HAP-1 (cell line): ENCODE data around the gene PCDHB9.
A peak's percentile ranks its signal among the peaks of the same experiment; 100 is the strongest.
"Not testable (repeated sequence)": the region's sequence is repeated elsewhere in the genome, so short reads cannot be mapped to it uniquely, and the experiment has no call there.

Experiments used
- DNase-seq, 2 experiments: peaks; one replicate each; pipeline ENCODE4 v3.0.0-alpha.2; 2016 to 2020; ENCODE audit warnings: low spot score in 2 of 2
- H3K27me3 ChIP-seq: fragments of 250-450 bp; sonication (Bioruptor Pico); 2 replicates; pipeline ENCODE4 v1.5.1; 2020; ENCODE audit warnings: low read depth, mild to moderate bottlenecking, moderate library complexity
- H3K36me3 ChIP-seq: fragments of 250-450 bp; sonication (Bioruptor Pico); replicated peaks from 2 replicates; pipeline ENCODE4 v1.5.1; 2020; ENCODE audit warnings: mild to moderate bottlenecking
- H3K4me1 ChIP-seq: fragments of 250-450 bp; sonication (Bioruptor Pico); 2 replicates; pipeline ENCODE4 v1.5.1; 2020; ENCODE audit warnings: mild to moderate bottlenecking
- H3K4me3 ChIP-seq: fragments of 250-450 bp; sonication (Bioruptor Pico); 2 replicates; pipeline ENCODE4 v1.5.1; 2020; ENCODE audit warnings: mild to moderate bottlenecking, moderate library complexity
- H3K9me3 ChIP-seq: fragments of 250-450 bp; sonication (Bioruptor Pico); 2 replicates; pipeline ENCODE4 v1.5.1; 2020; ENCODE audit warnings: mild to moderate bottlenecking, moderate library complexity
- in situ Hi-C: fragments of 300-500 bp; cut with MboI; formaldehyde crosslinking; loops from 3 replicates; pipeline ENCODE4 v1.14.3; 2020; ENCODE audit warnings: low sequenced_read_pairs, inconsistent platforms, mixed read lengths

The PCDHB9 gene

GRCh38 chr5:141201126-141201525 is 14.2 kb downstream of the PCDHB9 start:
- DNase-seq, H3K36me3 ChIP-seq, H3K4me3 ChIP-seq, H3K9me3 ChIP-seq, H3K27me3 ChIP-seq, H3K4me1 ChIP-seq: not testable (repeated sequence)
- in situ Hi-C loops, result loop anchor here (25.0 kb wide), 1 partner anchor 361 kb away; no protein-coding TSS in a partner anchor

GRCh38 chr5:141201646-141202045 is 14.7 kb downstream of the PCDHB9 start:
- not testable (repeated sequence) for H3K4me3 ChIP-seq, H3K9me3 ChIP-seq, H3K27me3 ChIP-seq, H3K4me1 ChIP-seq, DNase-seq, H3K36me3 ChIP-seq
- in situ Hi-C loops, result loop anchor here (25.0 kb wide), 1 partner anchor 361 kb away; no protein-coding TSS in a partner anchor

GRCh38 chr5:141208478-141208877 is 21.5 kb downstream of the PCDHB9 start, which contains the start of gene PCDHB12:
TSS of gene PCDHB12 (plus strand) at chr5:141208719. CDS start at chr5:141208908, 189 bp downstream.
- Histone ChIP-seq H3K36me3 (no peaks in the 10 kb centered on the region), H3K4me3 (no peak within 1 kb of the TSS), H3K9me3 (no peaks in the 10 kb centered on the region), H3K4me1 (no peaks in the 10 kb centered on the region), H3K27me3 (no peaks in the 10 kb centered on the region)
- DNase-seq, result no peak
- in situ Hi-C loops, result loop anchor here (25.0 kb wide), 1 partner anchor 354 kb away; no protein-coding TSS in a partner anchor

- not testable (repeated sequence) for H3K27me3 ChIP-seq, H3K4me3 ChIP-seq, H3K9me3 ChIP-seq, H3K36me3 ChIP-seq, H3K4me1 ChIP-seq, DNase-seq
- in situ Hi-C loops, result loop anchor here (25.0 kb wide), 1 partner anchor 352 kb away; no protein-coding TSS in a partner anchor
Observed at GRCh38 chr5:141210281-141210680, 23.3 kb downstream of the PCDHB9 start.

- H3K27me3 ChIP-seq, H3K4me3 ChIP-seq, H3K36me3 ChIP-seq, DNase-seq, H3K9me3 ChIP-seq, H3K4me1 ChIP-seq: not testable (repeated sequence)
- in situ Hi-C loops, result loop anchor here (25.0 kb wide), 1 partner anchor 351 kb away; no protein-coding TSS in a partner anchor
Observed at GRCh38 chr5:141210849-141211248, 23.9 kb downstream of the PCDHB9 start.

- H3K4me3 ChIP-seq, result peak within 1 kb of the TSS; percentile 17
- H3K4me1 ChIP-seq, H3K36me3 ChIP-seq, H3K9me3 ChIP-seq, H3K27me3 ChIP-seq: not testable (repeated sequence)
- peak; percentile 65 to 86 for DNase-seq
- in situ Hi-C loops, result loop anchor here (25.0 kb wide), 1 partner anchor 349 kb away; no protein-coding TSS in a partner anchor
Observed at GRCh38 chr5:141213656-141214339, 26.8 kb downstream of the PCDHB9 start, which contains the start of gene PCDHB13. TSS of gene PCDHB13 (plus strand) at chr5:141213919. CDS start at chr5:141214124, 205 bp downstream.

GRCh38 chr5:141214583-141214982 is 27.6 kb downstream of the PCDHB9 start:
- H3K4me3 ChIP-seq, H3K4me1 ChIP-seq, H3K36me3 ChIP-seq, H3K27me3 ChIP-seq, H3K9me3 ChIP-seq, DNase-seq: not testable (repeated sequence)
- in situ Hi-C loops, result loop anchor here (25.0 kb wide), 1 partner anchor 348 kb away; no protein-coding TSS in a partner anchor

GRCh38 chr5:141215504-141215903 is 28.5 kb downstream of the PCDHB9 start:
- not testable (repeated sequence) for H3K4me3 ChIP-seq, DNase-seq, H3K27me3 ChIP-seq, H3K9me3 ChIP-seq, H3K36me3 ChIP-seq, H3K4me1 ChIP-seq
- in situ Hi-C loops, result loop anchor here (25.0 kb wide), 1 partner anchor 347 kb away; no protein-coding TSS in a partner anchor

GRCh38 chr5:141216035-141216434 is 29.1 kb downstream of the PCDHB9 start:
- not testable (repeated sequence) for H3K4me3 ChIP-seq, H3K9me3 ChIP-seq, H3K4me1 ChIP-seq, DNase-seq, H3K27me3 ChIP-seq, H3K36me3 ChIP-seq
- in situ Hi-C loops, result loop anchor here (25.0 kb wide), 1 partner anchor 346 kb away; no protein-coding TSS in a partner anchor

- DNase-seq, result peak; percentile 26 to 30
- Histone ChIP-seq H3K36me3 (no peaks in the 10 kb centered on the region), H3K9me3 (no peaks in the 10 kb centered on the region), H3K4me3 (no peak within 1 kb of the TSS), H3K27me3 (no peaks in the 10 kb centered on the region; the same call in 1 of the 2 replicates), H3K4me1 (no peaks in the 10 kb centered on the region)
- in situ Hi-C loops, result loop anchor here (25.0 kb wide), 1 partner anchor 339 kb away; no protein-coding TSS in a partner anchor
Observed at GRCh38 chr5:141223112-141223783, 36.3 kb downstream of the PCDHB9 start, which contains the start of gene PCDHB14. TSS of gene PCDHB14 (plus strand) at chr5:141223343. CDS start at chr5:141223506, 163 bp downstream.

GRCh38 chr5:141224844-141225243 is 37.9 kb downstream of the PCDHB9 start:
- H3K9me3 ChIP-seq, H3K36me3 ChIP-seq, H3K27me3 ChIP-seq, H3K4me3 ChIP-seq, DNase-seq, H3K4me1 ChIP-seq: not testable (repeated sequence)
- in situ Hi-C loops, result loop anchor here (25.0 kb wide), 1 partner anchor 337 kb away; no protein-coding TSS in a partner anchor

GRCh38 chr5:141225421-141225820 is 38.5 kb downstream of the PCDHB9 start:
- H3K9me3 ChIP-seq, in situ Hi-C loops, H3K4me3 ChIP-seq, DNase-seq, H3K27me3 ChIP-seq, H3K4me1 ChIP-seq, H3K36me3 ChIP-seq: not testable (repeated sequence)

GRCh38 chr5:141234109-141234667 is 47.2 kb downstream of the PCDHB9 start:
- DNase-seq, result peak; percentile 16 to 46
- in situ Hi-C loops, result no loop called here
- H3K4me1 ChIP-seq, result no peaks in the 10 kb centered on the region
- no peaks in the 10 kb centered on the region for H3K27me3 ChIP-seq
- H3K4me3 ChIP-seq, result peak overlapping the region; percentile 13
- H3K9me3 ChIP-seq, result no peaks in the 10 kb centered on the region
- H3K36me3 ChIP-seq, result no peaks in the 10 kb centered on the region
